Mesothelial cell of epicardium (in vitro differentiated cells): ENCODE measurements around the gene HECTD4. TPM values are rescaled to one million over a fixed set of nuclear protein-coding genes. Genes with fewer than 3 reads are reported as not detected.

Source experiments
- DNase-seq, 2 experiments: peaks; one replicate each; pipeline ENCODE4 v3.0.0; 2021; ENCODE audit warnings: low spot score in 2 of 2; ENCODE audit not compliant: unreplicated experiment in 2 of 2
- H3K27ac Mint-ChIP-seq: 2 replicates; pipeline ENCODE4 v1.8.0; 2021; ENCODE audit warnings: mixed read lengths
- H3K27me3 Mint-ChIP-seq: 2 replicates; pipeline ENCODE4 v1.8.0; 2021; ENCODE audit warnings: low read depth, mixed read lengths
- H3K36me3 Mint-ChIP-seq: 2 replicates; pipeline ENCODE4 v1.8.0; 2021; ENCODE audit warnings: mixed read lengths
- H3K4me1 Mint-ChIP-seq: 2 replicates; pipeline ENCODE4 v1.8.0; 2021; ENCODE audit warnings: mixed read lengths
- H3K4me3 Mint-ChIP-seq: 2 replicates; pipeline ENCODE4 v1.8.0; 2021; ENCODE audit warnings: mild to moderate bottlenecking, moderate library complexity, mixed read lengths
- H3K9me3 Mint-ChIP-seq: 2 replicates; pipeline ENCODE4 v1.8.0; 2021; ENCODE audit warnings: mixed read lengths
- total RNA-seq: library from RNA; stranded (reverse); gene quantifications from 3 replicates; pipeline ENCODE4 v1.2.1, GENCODE V29; 2021
- TF ChIP-seq, protein P1 (sequence below): fragments of 200-600 bp; sonication (generic); IDR thresholded peaks from one replicate; pipeline ENCODE4 v1.5.0; 2021; ENCODE audit warnings: antibody characterized with exemption; ENCODE audit not compliant: unreplicated experiment

HECTD4 gene
- total RNA-seq, 1 donor from 2014 or later = 89.8 TPM

GRCh38 chr12:112239881-112240280 lies 142.3 kb downstream of the HECTD4 start:
- no peaks in the 10 kb centered on the region for H3K9me3 Mint-ChIP-seq
- peaks cover 41% of the 10 kb centered on the region for H3K36me3 Mint-ChIP-seq
- H3K4me1 Mint-ChIP-seq = no peaks in the 10 kb centered on the region
- H3K4me3 Mint-ChIP-seq = no peak overlapping the region
- no peaks in the 10 kb centered on the region for H3K27me3 Mint-ChIP-seq
- TF ChIP-seq, protein P1, sequence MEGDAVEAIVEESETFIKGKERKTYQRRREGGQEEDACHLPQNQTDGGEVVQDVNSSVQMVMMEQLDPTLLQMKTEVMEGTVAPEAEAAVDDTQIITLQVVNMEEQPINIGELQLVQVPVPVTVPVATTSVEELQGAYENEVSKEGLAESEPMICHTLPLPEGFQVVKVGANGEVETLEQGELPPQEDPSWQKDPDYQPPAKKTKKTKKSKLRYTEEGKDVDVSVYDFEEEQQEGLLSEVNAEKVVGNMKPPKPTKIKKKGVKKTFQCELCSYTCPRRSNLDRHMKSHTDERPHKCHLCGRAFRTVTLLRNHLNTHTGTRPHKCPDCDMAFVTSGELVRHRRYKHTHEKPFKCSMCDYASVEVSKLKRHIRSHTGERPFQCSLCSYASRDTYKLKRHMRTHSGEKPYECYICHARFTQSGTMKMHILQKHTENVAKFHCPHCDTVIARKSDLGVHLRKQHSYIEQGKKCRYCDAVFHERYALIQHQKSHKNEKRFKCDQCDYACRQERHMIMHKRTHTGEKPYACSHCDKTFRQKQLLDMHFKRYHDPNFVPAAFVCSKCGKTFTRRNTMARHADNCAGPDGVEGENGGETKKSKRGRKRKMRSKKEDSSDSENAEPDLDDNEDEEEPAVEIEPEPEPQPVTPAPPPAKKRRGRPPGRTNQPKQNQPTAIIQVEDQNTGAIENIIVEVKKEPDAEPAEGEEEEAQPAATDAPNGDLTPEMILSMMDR = no peak
- H3K27ac Mint-ChIP-seq = no peak overlapping the region
- DNase-seq = no peak

- Mint-ChIP-seq H3K4me1 (no peaks in the 10 kb centered on the region), H3K9me3 (no peaks in the 10 kb centered on the region), H3K36me3 (peaks cover 42% of the 10 kb centered on the region), H3K4me3 (no peak overlapping the region), H3K27ac (no peak overlapping the region), H3K27me3 (no peaks in the 10 kb centered on the region)
- no peak for DNase-seq
- TF ChIP-seq, protein P1 = no peak
Observed at GRCh38 chr12:112239020-112239419, 143.2 kb downstream of the HECTD4 start.

GRCh38 chr12:112238441-112238840 lies 143.8 kb downstream of the HECTD4 start:
- no peak overlapping the region for H3K27ac Mint-ChIP-seq
- DNase-seq = no peak
- no peaks in the 10 kb centered on the region for H3K27me3 Mint-ChIP-seq
- H3K4me1 Mint-ChIP-seq = no peaks in the 10 kb centered on the region
- TF ChIP-seq, protein P1 = no peak
- H3K36me3 Mint-ChIP-seq = peaks cover 40% of the 10 kb centered on the region
- H3K9me3 Mint-ChIP-seq = no peaks in the 10 kb centered on the region
- H3K4me3 Mint-ChIP-seq = no peak overlapping the region

DNA sequence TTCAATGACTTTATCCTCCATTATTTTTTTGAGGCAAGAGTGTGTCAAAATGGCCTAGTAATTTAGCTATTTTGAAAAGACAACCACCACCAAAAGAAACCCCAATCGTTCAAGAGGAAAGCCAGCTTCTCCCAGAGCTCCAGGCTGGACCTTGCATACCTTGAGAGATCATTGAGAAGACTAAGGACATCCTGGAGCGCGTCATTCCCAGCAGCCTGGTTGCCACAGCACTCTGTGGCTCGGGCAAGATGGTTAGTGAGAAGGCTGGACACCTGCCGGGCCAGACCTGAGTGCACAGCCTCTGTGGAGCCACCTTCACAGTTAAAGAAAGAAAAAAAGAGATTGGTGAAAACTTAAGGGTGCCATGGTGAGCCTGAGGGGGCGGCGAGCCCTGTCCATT lies 145.4 kb downstream of the HECTD4 start:
- Mint-ChIP-seq H3K9me3 (no peaks in the 10 kb centered on the region), H3K27ac (no peak overlapping the region), H3K36me3 (peaks cover 34% of the 10 kb centered on the region), H3K27me3 (no peaks in the 10 kb centered on the region), H3K4me1 (no peaks in the 10 kb centered on the region), H3K4me3 (no peak overlapping the region)
- TF ChIP-seq, protein P1 = no peak
- no peak for DNase-seq

DNA sequence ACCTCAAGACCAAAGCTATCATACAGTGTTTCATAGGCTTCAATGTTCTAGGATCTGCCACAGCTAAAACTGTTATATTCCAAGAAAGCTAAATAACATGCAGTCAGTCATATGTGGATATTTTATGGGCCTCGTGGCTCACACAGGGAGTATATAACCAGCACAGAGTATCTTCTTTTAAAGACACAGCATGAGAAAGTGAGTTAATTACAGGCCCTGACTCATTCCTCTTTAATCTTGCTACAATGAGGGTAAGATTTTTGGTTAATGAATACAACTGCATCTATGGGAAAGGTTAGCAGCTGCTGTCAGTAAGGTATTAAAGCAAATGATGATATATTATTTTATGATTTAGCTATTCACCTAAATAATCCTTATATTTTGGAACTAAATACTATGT lies 145.8 kb downstream of the HECTD4 start:
- DNase-seq = no peak
- H3K4me3 Mint-ChIP-seq = no peak overlapping the region
- H3K4me1 Mint-ChIP-seq = no peaks in the 10 kb centered on the region
- H3K27ac Mint-ChIP-seq = no peak overlapping the region
- H3K36me3 Mint-ChIP-seq = peaks cover 33% of the 10 kb centered on the region
- TF ChIP-seq, protein P1 = no peak
- no peaks in the 10 kb centered on the region for H3K27me3 Mint-ChIP-seq
- H3K9me3 Mint-ChIP-seq = no peaks in the 10 kb centered on the region

DNA sequence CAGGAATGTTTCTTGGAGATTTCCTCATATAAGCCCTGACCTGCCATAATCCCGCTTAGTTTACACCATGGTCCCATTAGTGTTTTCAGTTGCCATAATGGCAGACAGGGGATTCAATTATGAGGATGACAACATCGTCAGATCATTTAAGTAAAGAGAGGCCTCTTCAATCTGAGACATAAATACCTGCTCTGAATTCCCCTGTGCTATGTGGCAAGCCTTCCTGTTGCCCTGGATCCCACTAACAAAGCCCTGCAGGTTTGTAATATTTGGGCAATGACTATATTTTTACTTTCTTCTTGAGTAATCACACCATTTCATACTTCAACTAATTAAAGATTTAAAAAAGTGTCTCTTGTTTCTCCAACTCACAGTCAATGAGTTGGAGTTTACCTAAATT lies 147.9 kb downstream of the HECTD4 start:
- no peaks in the 10 kb centered on the region for H3K27me3 Mint-ChIP-seq
- H3K27ac Mint-ChIP-seq = no peak overlapping the region
- no peaks in the 10 kb centered on the region for H3K9me3 Mint-ChIP-seq
- no peak overlapping the region for H3K4me3 Mint-ChIP-seq
- TF ChIP-seq, protein P1 = no peak
- no peaks in the 10 kb centered on the region for H3K4me1 Mint-ChIP-seq
- no peak for DNase-seq
- peaks cover 42% of the 10 kb centered on the region for H3K36me3 Mint-ChIP-seq
